GM19467 (cell line): Measurements from ENCODE around the gene CYP24A1.

ENCODE experiments used
- ATAC-seq: cut with Tn5 transposase; IDR thresholded peaks from one replicate; pipeline ENCODE4 v1.9.1; 2021; ENCODE audit warnings: mild to moderate bottlenecking, moderate library complexity; ENCODE audit not compliant: unreplicated experiment

CYP24A1 gene

GRCh38 chr20:54176610-54177009 lies 2.8 kb upstream of the CYP24A1 start:
- ATAC-seq: no peak

DNA sequence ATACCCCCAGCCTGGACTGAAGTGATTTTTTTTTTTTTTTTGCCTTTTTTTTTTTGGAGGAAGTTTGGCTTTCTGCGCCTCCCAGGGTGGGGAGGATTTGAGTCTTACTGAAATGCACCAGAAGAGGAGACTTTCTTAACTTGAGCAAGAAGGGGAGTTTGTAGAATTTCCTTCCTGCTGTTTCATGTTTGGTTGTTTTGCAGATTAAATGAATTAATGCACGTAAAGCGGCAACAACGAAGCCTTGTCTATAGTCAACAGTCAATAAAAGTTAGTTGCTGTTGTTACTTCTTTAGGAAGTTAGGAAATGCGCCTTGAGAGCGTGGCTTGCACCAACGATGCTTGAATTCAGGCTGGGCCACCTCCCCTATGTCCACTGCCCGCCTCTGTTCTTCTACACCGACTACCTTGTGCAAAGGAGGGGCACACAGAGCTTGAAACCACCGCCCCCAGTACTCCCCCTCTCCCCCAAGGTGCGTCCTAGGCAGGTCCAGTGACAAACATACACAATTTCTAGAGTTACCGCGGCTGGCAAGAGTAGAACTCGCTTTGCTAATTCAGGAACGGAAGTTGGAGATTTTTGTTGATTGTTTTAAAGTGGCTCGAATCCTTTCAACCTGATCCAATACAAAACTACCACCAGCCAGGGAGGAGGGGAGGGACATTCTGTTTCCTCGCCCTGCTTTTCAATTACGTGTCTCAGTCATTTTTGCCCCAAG lies 830 bp upstream of the CYP24A1 start:
- no peak for ATAC-seq

GRCh38 chr20:54172856-54173652 lies 732 bp downstream of the CYP24A1 start:
- no peak for ATAC-seq

GRCh38 chr20:54172532-54172855 lies 1.3 kb downstream of the CYP24A1 start:
- no peak for ATAC-seq

DNA sequence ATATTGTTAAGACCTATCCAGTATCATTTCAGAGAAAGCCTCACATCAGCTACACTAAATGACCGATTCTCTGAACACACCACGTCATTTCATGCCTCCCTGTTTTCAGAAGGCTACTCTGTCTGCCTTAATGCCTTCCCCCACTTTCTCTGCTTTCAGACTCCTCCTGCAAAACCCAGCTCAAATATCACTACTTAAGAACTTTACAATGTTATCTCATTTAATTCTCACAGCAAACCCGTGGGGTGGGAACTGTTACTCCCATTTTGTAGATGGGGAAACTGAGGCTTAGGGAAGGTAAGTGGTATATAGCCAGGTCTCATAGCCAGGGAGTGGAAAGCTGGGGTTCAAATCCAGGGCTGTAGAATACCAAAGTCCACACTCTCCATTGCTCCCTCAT lies 2.8 kb downstream of the CYP24A1 start:
- ATAC-seq: no peak

DNA sequence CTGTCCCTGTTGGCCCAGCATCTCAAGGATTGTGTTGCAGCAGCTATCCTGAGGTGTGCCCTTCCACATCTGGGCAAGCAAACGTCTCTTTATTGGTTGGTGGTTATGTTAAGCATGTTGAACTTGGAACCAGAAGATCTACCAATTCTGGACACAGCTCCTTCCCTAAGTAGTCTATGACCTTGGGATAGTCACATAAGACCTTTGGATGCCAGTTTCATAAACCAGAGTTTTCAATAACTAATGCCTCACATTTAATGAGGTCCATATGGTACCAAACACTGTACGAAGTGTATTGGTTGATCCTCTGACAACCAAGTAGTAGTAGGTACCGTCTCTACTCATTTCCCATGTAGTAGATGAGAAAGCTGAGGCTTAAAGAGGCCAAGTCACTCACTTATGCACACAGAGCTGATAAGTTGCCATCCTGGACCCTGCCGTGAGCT lies 3.7 kb downstream of the CYP24A1 start:
- no peak for ATAC-seq

DNA sequence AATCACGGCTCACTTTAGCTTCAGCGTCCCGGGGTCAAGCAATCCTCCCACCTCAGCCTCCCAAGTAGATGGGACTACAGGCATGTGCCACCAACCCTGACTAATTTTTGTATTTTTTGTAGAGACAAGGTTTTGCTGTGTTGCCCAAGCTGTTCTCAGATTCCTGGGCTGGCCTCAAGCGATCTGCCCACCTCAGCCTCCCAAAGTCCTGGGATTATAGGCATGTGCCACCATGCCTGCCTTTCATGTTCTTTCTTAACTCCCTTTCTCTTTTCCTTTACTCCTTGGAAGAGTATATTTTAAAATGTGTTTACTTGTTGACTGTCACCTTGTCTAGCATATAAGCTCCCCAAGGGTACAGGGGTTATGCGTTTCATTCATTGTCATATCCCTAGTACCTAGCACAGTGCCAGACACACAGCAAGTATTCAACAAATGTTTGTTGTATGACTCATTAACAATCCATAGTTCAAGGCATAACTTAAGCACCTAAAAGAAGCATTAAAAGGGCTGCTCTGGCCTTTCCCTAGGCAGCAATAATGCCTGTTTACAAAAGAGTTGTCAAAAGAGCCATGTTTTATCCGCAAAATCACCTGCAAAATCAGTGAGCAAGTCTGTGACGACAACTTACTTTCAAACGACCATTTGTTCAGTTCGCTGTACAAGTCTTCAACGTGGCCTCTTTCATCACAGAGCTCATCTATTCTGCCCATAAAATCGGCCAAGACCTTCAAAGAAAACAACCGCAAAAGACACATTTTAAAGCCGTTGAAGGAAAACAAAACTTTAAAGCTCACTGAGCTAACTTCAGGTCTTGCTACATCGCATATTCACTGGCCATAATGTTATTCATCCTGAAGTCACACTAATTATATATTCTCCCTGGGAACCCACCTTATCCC lies 4.6 kb downstream of the CYP24A1 start:
- no peak for ATAC-seq

GRCh38 chr20:54167909-54168872 lies 5.6 kb downstream of the CYP24A1 start:
- ATAC-seq: no peak

GRCh38 chr20:54166987-54167662 lies 6.7 kb downstream of the CYP24A1 start:
- no peak for ATAC-seq

DNA sequence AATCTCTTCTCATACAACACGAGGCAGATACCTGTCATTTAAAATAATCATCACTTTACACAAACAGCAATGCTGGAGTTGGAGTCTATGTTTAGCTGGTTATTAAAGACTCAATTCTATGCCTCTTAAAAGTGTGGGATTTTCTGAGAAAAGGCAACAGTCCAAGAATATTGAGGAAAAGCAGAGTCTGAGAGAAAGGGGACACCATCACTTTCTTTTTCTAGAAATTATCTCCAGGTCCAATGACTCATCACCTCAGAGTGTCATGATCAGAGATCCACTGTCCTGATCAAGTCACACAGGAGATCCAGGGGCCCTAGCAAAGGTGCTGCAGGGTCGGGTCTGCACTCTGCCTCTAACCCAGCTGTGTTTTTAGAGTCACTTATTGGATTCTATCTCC lies 8.0 kb downstream of the CYP24A1 start:
- ATAC-seq: no peak

GRCh38 chr20:54165014-54165413 lies 8.8 kb downstream of the CYP24A1 start:
- no peak for ATAC-seq

DNA sequence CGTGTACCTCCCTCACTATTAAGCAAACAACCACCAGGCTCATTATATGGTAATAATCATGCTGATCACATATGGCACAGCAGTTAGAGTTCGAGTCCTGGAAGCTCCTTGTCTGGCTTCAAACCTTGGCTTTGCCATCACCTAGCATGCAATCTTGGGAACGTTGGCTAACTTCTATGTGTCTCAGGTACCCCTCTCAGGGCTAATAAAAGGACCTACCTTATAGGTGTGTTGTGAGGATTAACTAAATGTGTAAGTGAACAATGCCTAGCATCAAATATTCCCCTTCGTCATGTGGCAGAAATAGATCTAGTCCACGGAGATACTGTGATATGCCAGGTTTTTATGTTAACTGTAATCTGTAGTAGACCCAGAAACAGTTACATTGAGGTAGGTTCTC lies 10.4 kb downstream of the CYP24A1 start:
- ATAC-seq: no peak

GRCh38 chr20:54162378-54163009 lies 11.3 kb downstream of the CYP24A1 start:
- ATAC-seq: no peak

GRCh38 chr20:54161821-54162149 lies 12.0 kb downstream of the CYP24A1 start:
- ATAC-seq: no peak

DNA sequence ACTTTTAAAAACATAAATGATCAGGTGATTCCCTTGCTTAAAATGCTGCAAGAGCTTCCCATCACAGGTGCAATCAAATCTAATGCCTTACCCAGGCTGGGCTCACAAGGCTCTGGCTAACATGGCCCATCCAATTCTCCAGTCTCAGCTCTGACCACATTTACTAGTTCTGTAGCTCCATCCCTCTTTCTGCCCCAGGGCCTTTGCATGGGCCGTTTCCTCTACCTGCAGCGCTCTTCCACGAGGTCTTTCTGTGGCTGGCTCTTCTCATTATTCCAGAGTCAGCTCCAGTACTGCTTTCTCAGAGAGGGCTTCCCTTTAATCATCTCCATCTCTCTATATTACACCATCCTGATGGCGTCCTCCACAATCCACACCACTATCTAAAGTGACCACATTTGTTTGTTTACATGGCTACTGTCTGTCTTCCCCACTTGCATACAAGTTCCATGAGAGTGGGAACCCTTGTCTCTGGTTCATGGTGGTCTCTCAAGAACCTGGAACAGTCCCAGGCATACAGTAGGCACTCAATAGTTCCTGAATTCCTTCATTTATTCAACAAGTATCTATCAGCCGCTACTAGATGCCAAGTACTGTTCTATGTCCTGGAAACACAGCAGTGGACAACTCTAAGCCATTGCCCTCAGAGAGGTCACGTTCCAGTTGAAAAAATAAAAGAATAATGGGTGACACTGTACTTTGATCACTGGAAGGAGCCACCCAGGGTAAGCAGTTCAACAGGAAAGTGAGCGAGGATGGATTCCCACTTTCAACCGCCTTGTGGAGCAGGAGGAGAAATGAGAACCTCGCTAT lies 12.6 kb downstream of the CYP24A1 start:
- ATAC-seq: no peak

DNA sequence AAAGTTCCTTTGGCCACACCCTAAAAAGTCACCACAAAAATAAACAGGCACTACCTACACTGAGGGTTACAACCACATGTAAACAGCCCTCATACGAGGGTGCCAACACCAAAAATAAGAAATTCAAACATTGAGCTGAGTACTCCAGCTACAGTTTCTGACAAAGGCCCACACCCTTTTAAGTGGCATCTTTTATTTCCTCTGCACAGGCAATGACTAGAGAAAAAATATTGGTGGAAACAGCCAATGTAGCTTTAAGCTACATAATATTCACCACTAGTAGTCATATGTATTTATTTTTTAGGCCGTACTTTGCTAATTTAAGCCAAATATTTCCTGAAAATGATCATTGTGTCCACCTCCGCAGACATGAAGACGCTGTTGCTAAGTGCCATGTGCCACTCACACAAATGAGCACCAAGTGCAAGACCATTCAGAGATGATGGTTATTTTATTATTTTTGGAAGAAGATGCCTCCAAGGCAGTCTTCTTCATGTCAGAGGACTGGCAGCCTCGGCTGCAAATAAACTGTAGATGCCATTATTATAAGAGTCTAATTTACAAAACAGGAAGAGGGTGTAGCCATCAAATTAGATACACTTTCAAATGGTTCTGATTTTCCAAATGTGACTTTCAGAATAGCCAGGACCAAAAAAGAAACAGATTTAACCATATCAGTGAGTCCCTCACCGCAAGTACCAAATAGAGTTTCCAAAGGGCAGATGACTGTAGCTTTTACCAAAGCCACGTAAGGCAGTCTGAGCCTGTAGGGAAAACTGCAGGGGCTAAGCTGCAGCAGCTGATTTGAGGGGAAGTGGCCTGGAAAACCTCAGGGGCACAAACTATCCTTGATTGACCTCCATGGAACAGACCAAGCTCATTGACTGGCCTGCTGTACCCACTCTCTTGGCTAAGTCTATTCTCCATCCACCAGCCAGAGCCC lies 13.4 kb downstream of the CYP24A1 start:
- no peak for ATAC-seq

DNA sequence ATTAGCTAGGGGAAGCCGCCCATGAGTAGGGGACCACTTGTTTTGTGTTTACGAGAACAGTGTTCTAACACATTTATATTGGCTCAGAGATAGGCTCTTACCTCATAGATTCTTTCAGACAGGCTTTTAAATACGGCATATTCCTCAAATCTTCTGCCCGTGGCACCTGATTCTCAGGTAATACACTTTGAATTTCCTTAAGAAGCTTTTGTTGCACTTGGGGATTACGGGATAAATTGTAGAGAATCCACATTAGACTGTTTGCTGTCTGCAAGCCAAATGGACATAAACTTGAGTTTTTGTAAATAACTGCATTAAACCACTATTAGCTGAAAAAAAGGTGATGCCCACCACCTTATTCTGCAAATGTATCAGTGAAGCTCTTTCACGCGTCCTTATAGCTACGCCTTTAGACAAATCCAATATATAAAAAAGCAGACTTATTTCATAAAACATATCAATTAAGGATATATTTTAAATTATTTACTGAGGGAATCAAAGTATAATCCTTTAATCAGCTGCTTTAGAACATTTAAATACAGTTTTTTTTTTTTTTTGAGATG lies 14.8 kb downstream of the CYP24A1 start:
- no peak for ATAC-seq
